ENCODE results near the gene APOL1. TPM values are rescaled to one million over a fixed set of nuclear protein-coding genes. Genes with fewer than 3 reads are reported as not detected.
"Not testable (repeated sequence)": the region's sequence is repeated elsewhere in the genome, so short reads cannot be mapped to it uniquely, and the experiment has no call there.

Gene APOL1
- total RNA-seq, 2 experiments from 2014 or later = 50.9 to 60.0 TPM

- Mint-ChIP-seq H3K36me3 (ENCODE audit: low read depth) (peaks cover 35% of the 10 kb centered on the region), H3K4me1 (peaks cover 61% of the 10 kb centered on the region), H3K4me3 (peak overlapping the region; percentile 90), H3K9me3 (peaks cover 4% of the 10 kb centered on the region), H3K27me3 (no peaks in the 10 kb centered on the region), H3K27ac (peak overlapping the region; percentile 93)
- no peak for DNase-seq
- CTCF ChIA-PET = interaction anchor here (1.0 to 4.1 kb wide), 7 partner anchors 11 to 47 kb away, joined by 3 to 53 read pairs (median 4); partner anchors contain the start of gene APOL2
- POLR2A ChIA-PET = interaction anchor here (1.7 kb wide), 1 partner anchor 15 kb away, joined by 7 read pairs; the partner anchor contains the start of gene APOL2
Observed at GRCh38 chr22:36253523-36254490, 874 bp downstream of the APOL1 start.

GRCh38 chr22:36255572-36255971 is 2.6 kb downstream of the APOL1 start:
- DNase-seq, H3K9me3 Mint-ChIP-seq, POLR2A ChIA-PET, H3K27me3 Mint-ChIP-seq: not testable (repeated sequence)
- CTCF ChIA-PET = interaction anchor here (1.5 to 4.1 kb wide), 2 partner anchors 15 to 69 kb away, joined by 3 to 53 read pairs; partner anchors contain the start of gene APOL2
- Mint-ChIP-seq H3K4me1 (peaks cover 76% of the 10 kb centered on the region), H3K4me3 (peak overlapping the region; percentile 90), H3K27ac (peak overlapping the region; percentile 15), H3K36me3 (ENCODE audit: low read depth) (peaks cover 46% of the 10 kb centered on the region)

GRCh38 chr22:36256478-36256877 is 3.5 kb downstream of the APOL1 start:
- peak overlapping the region; percentile 15 for H3K27ac Mint-ChIP-seq
- ChIA-PET POLR2A (no interaction called here), CTCF (interaction anchor here (1.5 kb wide), 2 partner anchors 17 to 68 kb away, joined by 3 to 5 read pairs; partner anchors contain the start of gene APOL2)
- peaks cover 77% of the 10 kb centered on the region for H3K4me1 Mint-ChIP-seq
- H3K27me3 Mint-ChIP-seq = no peaks in the 10 kb centered on the region
- DNase-seq = no peak
- H3K9me3 Mint-ChIP-seq = no peaks in the 10 kb centered on the region
- no peak overlapping the region for H3K4me3 Mint-ChIP-seq
- peaks cover 54% of the 10 kb centered on the region for H3K36me3 Mint-ChIP-seq (ENCODE audit: low read depth)

GRCh38 chr22:36257308-36257707 is 4.4 kb downstream of the APOL1 start:
- CTCF ChIA-PET = interaction anchor here (1.5 kb wide), 1 partner anchor 18 kb away, joined by 5 read pairs; the partner anchor contains the start of gene APOL2
- no peaks in the 10 kb centered on the region for H3K27me3 Mint-ChIP-seq
- H3K4me1 Mint-ChIP-seq = peaks cover 69% of the 10 kb centered on the region
- peak overlapping the region; percentile 64 for H3K27ac Mint-ChIP-seq
- DNase-seq = no peak
- peaks cover 59% of the 10 kb centered on the region for H3K36me3 Mint-ChIP-seq (ENCODE audit: low read depth)
- no peaks in the 10 kb centered on the region for H3K9me3 Mint-ChIP-seq
- H3K4me3 Mint-ChIP-seq = no peak overlapping the region
- POLR2A ChIA-PET = no interaction called here

- H3K27ac Mint-ChIP-seq = peak overlapping the region; percentile 90
- peak overlapping the region; percentile 52 for H3K4me3 Mint-ChIP-seq
- no peaks in the 10 kb centered on the region for H3K27me3 Mint-ChIP-seq
- peaks cover 61% of the 10 kb centered on the region for H3K36me3 Mint-ChIP-seq (ENCODE audit: low read depth)
- H3K9me3 Mint-ChIP-seq = no peaks in the 10 kb centered on the region
- ChIA-PET POLR2A (no interaction called here), CTCF (interaction anchor here (1.5 to 1.6 kb wide), 2 partner anchors 18 to 19 kb away, joined by 5 to 6 read pairs; partner anchors contain the start of gene APOL2)
- no peak for DNase-seq
- peaks cover 62% of the 10 kb centered on the region for H3K4me1 Mint-ChIP-seq
Observed at GRCh38 chr22:36257948-36258670, 5.2 kb downstream of the APOL1 start.

GRCh38 chr22:36258701-36259614 is 6.0 kb downstream of the APOL1 start:
- peak overlapping the region; percentile 90 for H3K27ac Mint-ChIP-seq
- CTCF ChIA-PET = interaction anchor here (0.7 to 1.6 kb wide), 4 partner anchors 19 to 81 kb away, joined by 3 to 6 read pairs (median 3); partner anchors contain the start of gene APOL2
- H3K27me3 Mint-ChIP-seq = no peaks in the 10 kb centered on the region
- POLR2A ChIA-PET = interaction anchor here (0.6 kb wide), 1 partner anchor 100 kb away, joined by 4 read pairs; no protein-coding TSS in a partner anchor
- H3K4me3 Mint-ChIP-seq = peak overlapping the region; percentile 52
- no peaks in the 10 kb centered on the region for H3K9me3 Mint-ChIP-seq
- peak; percentile 43 for DNase-seq
- H3K4me1 Mint-ChIP-seq = peaks cover 59% of the 10 kb centered on the region
- peaks cover 67% of the 10 kb centered on the region for H3K36me3 Mint-ChIP-seq (ENCODE audit: low read depth)

GRCh38 chr22:36259615-36260300 is 6.8 kb downstream of the APOL1 start:
- POLR2A ChIA-PET = no interaction called here
- CTCF ChIA-PET = interaction anchor here (0.7 to 1.6 kb wide), 5 partner anchors 18 to 194 kb away, joined by 3 to 6 read pairs (median 3); partner anchors contain the start of gene APOL2
- H3K27ac Mint-ChIP-seq = peak overlapping the region; percentile 90
- peaks cover 54% of the 10 kb centered on the region for H3K4me1 Mint-ChIP-seq
- DNase-seq = no peak
- H3K36me3 Mint-ChIP-seq (ENCODE audit: low read depth) = peaks cover 68% of the 10 kb centered on the region
- H3K9me3 Mint-ChIP-seq = no peaks in the 10 kb centered on the region
- H3K27me3 Mint-ChIP-seq = no peaks in the 10 kb centered on the region
- H3K4me3 Mint-ChIP-seq = no peak overlapping the region

GRCh38 chr22:36261675-36262074 is 8.7 kb downstream of the APOL1 start:
- Mint-ChIP-seq H3K4me1 (peaks cover 37% of the 10 kb centered on the region), H3K36me3 (ENCODE audit: low read depth) (peaks cover 69% of the 10 kb centered on the region)
- POLR2A ChIA-PET, H3K27ac Mint-ChIP-seq, H3K4me3 Mint-ChIP-seq, DNase-seq, H3K9me3 Mint-ChIP-seq, H3K27me3 Mint-ChIP-seq, CTCF ChIA-PET: not testable (repeated sequence)

GRCh38 chr22:36262307-36262706 is 9.4 kb downstream of the APOL1 start:
- Mint-ChIP-seq H3K36me3 (ENCODE audit: low read depth) (peaks cover 73% of the 10 kb centered on the region), H3K4me1 (peaks cover 31% of the 10 kb centered on the region)
- POLR2A ChIA-PET, DNase-seq, H3K27ac Mint-ChIP-seq, H3K4me3 Mint-ChIP-seq, H3K27me3 Mint-ChIP-seq, CTCF ChIA-PET, H3K9me3 Mint-ChIP-seq: not testable (repeated sequence)

- H3K9me3 Mint-ChIP-seq, DNase-seq, H3K4me3 Mint-ChIP-seq, H3K27me3 Mint-ChIP-seq, POLR2A ChIA-PET, CTCF ChIA-PET: not testable (repeated sequence)
- Mint-ChIP-seq H3K27ac (peak overlapping the region; percentile 44), H3K4me1 (peaks cover 23% of the 10 kb centered on the region), H3K36me3 (ENCODE audit: low read depth) (peaks cover 69% of the 10 kb centered on the region)
Observed at GRCh38 chr22:36263216-36263673, 10.3 kb downstream of the APOL1 start.

GRCh38 chr22:36263886-36264664 is 11.1 kb downstream of the APOL1 start:
- DNase-seq, H3K4me3 Mint-ChIP-seq, H3K9me3 Mint-ChIP-seq, H3K27ac Mint-ChIP-seq, H3K27me3 Mint-ChIP-seq: not testable (repeated sequence)
- Mint-ChIP-seq H3K36me3 (ENCODE audit: low read depth) (peaks cover 63% of the 10 kb centered on the region), H3K4me1 (peaks cover 15% of the 10 kb centered on the region)
- ChIA-PET POLR2A (interaction anchor here (0.7 kb wide), 1 partner anchor 28 kb away, joined by 3 read pairs; no protein-coding TSS in a partner anchor), CTCF (interaction anchor here (0.7 to 2.2 kb wide), 3 partner anchors 10 to 78 kb away, joined by 3 to 10 read pairs (median 4); partner anchors contain the start of gene APOL2)
